ENCODE measurements around the gene RASAL3. TPM values are rescaled to one million over a fixed set of nuclear protein-coding genes. Genes with fewer than 3 reads are reported as not detected.

Gene RASAL3
- total RNA-seq, 1 experiment from 2014 or later = 1.9 TPM

DNA sequence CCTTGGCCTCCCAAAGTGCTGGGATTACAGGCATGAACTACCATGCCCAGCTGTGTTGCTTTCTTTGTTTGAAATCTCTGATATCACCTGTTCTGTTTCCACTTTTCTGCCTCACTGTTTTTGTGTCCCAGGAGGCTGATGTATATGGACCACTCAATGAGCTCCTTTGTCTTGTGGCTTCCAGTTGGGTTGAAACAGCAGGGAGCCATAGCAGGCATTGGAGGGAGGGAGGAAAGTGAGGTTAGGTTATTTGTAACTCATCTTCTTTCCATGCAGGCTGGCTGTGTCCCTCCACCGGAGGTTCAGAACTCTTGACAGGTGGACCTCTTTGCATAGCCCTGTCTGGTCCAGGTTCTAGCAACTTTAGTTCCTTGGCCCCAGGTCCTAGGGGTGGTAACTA is 37.9 kb upstream of the RASAL3 start:
- no peak overlapping the region for H3K9ac ChIP-seq (ENCODE audit: extremely low read depth, insufficient read length, low read length)
- no peak overlapping the region for H4K8ac ChIP-seq (replicated peaks; ENCODE audit: insufficient read length, low read depth, low read length)
- H3K36me3 Mint-ChIP-seq (ENCODE audit: insufficient read depth in 1 of 3, low read depth in 3 of 3) = peaks cover under 1 to 32% (median 16%) of the 10 kb centered on the region in 3 experiments; a peak in 5 of 7 replicates
- DNase-seq = no peak
- no peaks in the 10 kb centered on the region for H3K79me2 ChIP-seq (ENCODE audit: insufficient read depth, low read length)
- H3K27ac ChIP-seq (ENCODE audit: insufficient read length, low read depth, low read length) = no peak overlapping the region
- no peak overlapping the region for H2BK5ac ChIP-seq (ENCODE audit: insufficient read length, low read length)
- no peaks in the 10 kb centered on the region for H3K4me1 Mint-ChIP-seq
- H3K23me2 ChIP-seq (ENCODE audit: insufficient read length, low read depth, low read length, poor library complexity, severe bottlenecking) = no peaks in the 10 kb centered on the region
- H2AK5ac ChIP-seq (ENCODE audit: insufficient read length, low read length) = no peak overlapping the region
- H2BK20ac ChIP-seq (ENCODE audit: low read depth, low read length, poor library complexity, severe bottlenecking) = no peak overlapping the region
- peaks cover 52 to 85% of the 10 kb centered on the region in 2 experiments for H3K9me3 Mint-ChIP-seq
- H3K4ac ChIP-seq (ENCODE audit: low read depth, low read length) = no peak overlapping the region
- H3K4me2 ChIP-seq (ENCODE audit: insufficient read depth, insufficient read length, low read length) = no peak overlapping the region
- H4K91ac ChIP-seq (ENCODE audit: insufficient read length, low read depth, low read length) = no peak overlapping the region
- no peak overlapping the region for H3K14ac ChIP-seq (ENCODE audit: insufficient read depth, low read length)
- no peak overlapping the region for H2BK120ac ChIP-seq (ENCODE audit: low read depth, low read length, poor library complexity, severe bottlenecking)
- H3K27me3 ChIP-seq (ENCODE audit: insufficient read depth, low read length) = no peaks in the 10 kb centered on the region
- H4K20me1 ChIP-seq (ENCODE audit: control insufficient read depth, insufficient read depth, insufficient read length) = no peaks in the 10 kb centered on the region
- H2BK12ac ChIP-seq (ENCODE audit: insufficient read length, low read depth, low read length) = no peak overlapping the region
- H3T11ph ChIP-seq (ENCODE audit: low read length) = no peak overlapping the region
- H3K9me3 ChIP-seq (ENCODE audit: control insufficient read depth, low read depth, low read length) = peaks cover 74% of the 10 kb centered on the region
- no peaks in the 10 kb centered on the region for H3K4me1 ChIP-seq (ENCODE audit: insufficient read depth, low read length)
- no peak overlapping the region for H3K18ac ChIP-seq (ENCODE audit: insufficient read length, low read depth, low read length)
- H3K56ac ChIP-seq (ENCODE audit: insufficient read length, low read depth, low read length) = no peak overlapping the region
- TF ChIP-seq, protein P1, sequence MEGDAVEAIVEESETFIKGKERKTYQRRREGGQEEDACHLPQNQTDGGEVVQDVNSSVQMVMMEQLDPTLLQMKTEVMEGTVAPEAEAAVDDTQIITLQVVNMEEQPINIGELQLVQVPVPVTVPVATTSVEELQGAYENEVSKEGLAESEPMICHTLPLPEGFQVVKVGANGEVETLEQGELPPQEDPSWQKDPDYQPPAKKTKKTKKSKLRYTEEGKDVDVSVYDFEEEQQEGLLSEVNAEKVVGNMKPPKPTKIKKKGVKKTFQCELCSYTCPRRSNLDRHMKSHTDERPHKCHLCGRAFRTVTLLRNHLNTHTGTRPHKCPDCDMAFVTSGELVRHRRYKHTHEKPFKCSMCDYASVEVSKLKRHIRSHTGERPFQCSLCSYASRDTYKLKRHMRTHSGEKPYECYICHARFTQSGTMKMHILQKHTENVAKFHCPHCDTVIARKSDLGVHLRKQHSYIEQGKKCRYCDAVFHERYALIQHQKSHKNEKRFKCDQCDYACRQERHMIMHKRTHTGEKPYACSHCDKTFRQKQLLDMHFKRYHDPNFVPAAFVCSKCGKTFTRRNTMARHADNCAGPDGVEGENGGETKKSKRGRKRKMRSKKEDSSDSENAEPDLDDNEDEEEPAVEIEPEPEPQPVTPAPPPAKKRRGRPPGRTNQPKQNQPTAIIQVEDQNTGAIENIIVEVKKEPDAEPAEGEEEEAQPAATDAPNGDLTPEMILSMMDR (conservative IDR thresholded peaks at IDR 0.05) = no peak
- no peak overlapping the region for H3K4me3 Mint-ChIP-seq
- H3K23ac ChIP-seq (ENCODE audit: insufficient read length, low read depth, low read length) = no peak overlapping the region
- no peaks in the 10 kb centered on the region for H3K79me1 ChIP-seq (ENCODE audit: insufficient read depth, low read depth, low read length, poor library complexity, severe bottlenecking)
- H2BK15ac ChIP-seq (ENCODE audit: low read depth, low read length) = no peak overlapping the region
- no CpG with 5 or more reads among the region's 1 CpG for WGBS (ENCODE audit: extremely low coverage, insufficient read length, low lambda C conversion rate)
- no peak overlapping the region for H4K5ac ChIP-seq (ENCODE audit: insufficient read length, low read depth, low read length)
- H3K27ac Mint-ChIP-seq = no peak overlapping the region
- H2AFZ ChIP-seq (ENCODE audit: low read length) = no peak overlapping the region
- peaks cover 2% of the 10 kb centered on the region for H3K27me3 Mint-ChIP-seq (ENCODE audit: low read depth)
